NCI-H748 (cell line): ENCODE data around the gene SLC2A1.
A peak's percentile ranks its signal among the peaks of the same experiment; 100 is the strongest.

ENCODE experiments used
- DNase-seq: peaks from one replicate; lab custom pipeline; 2025; ENCODE audit not compliant: unreplicated experiment; lab: John Stamatoyannopoulos, UW

SLC2A1 gene

DNA sequence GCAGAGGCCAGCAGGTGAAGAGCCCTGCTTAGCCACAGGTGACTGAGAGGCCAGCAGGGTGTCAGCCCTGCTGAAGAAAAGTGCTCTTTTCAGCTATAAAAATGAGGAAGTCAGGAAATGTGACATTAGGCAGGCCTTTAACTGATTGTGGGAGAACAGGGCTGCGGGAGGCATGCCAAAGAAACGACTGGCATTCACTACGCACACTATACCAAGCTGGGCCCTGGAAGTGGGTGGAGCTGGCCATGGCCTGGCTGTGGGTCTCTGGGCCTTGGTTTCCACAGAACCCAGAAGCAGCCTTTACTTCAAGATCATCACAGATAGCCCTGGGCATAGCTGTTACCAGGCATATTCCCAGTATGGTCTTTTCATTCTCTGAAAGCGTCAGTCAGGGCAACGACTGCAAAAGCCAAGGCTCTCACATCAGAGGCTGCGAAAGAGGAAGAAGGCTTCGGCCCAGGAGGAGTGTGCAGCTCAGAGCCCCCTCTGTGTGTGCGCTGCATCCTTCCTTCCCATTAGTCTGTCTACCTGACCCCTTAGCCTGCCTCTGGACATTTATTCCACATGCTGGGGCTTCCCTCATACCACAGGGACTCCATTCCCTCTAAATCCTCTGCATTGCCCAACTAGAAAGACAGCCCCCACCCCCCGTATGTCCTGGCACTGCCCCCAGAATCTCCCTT lies 14.3 kb downstream of the SLC2A1 start:
- no peak for DNase-seq

DNA sequence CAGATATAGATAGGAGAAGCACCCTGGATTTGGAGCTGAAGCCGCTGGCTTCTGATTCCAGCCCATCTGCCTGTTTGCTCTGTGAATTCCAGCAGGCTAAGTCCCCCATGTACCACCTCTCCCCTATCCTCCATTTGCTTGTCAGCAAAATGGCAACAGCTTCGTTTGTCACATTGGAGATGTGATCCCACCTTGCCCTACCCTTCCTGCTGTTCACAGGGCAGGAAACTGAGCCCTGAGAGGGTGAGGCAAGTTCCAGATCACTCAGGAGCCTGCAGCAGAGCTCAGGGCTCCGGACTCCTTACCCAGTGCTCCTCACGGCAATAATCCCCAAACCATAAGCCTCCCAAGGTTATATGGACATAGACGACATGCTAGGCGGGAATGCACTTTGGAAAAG lies 14.9 kb downstream of the SLC2A1 start:
- DNase-seq = no peak

DNA sequence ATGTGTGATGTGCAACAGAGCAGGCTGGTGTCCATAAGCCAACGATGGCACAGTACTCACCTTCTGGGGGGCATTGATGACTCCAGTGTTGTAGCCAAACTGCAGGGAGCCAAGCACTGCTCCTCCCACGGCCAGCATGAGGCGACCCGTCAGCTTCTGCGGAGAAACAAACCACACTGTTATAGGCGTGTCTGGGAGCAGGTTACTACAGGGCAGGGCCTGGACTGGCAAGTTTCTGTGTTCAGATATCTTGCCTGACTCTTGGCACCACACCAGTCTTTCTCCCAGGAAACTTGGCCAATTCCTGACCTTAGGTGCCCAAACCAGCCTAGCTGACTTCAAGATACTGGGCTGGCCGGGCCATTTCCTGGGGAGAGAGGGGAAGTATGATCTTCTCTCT lies 15.5 kb downstream of the SLC2A1 start:
- no peak for DNase-seq

DNA sequence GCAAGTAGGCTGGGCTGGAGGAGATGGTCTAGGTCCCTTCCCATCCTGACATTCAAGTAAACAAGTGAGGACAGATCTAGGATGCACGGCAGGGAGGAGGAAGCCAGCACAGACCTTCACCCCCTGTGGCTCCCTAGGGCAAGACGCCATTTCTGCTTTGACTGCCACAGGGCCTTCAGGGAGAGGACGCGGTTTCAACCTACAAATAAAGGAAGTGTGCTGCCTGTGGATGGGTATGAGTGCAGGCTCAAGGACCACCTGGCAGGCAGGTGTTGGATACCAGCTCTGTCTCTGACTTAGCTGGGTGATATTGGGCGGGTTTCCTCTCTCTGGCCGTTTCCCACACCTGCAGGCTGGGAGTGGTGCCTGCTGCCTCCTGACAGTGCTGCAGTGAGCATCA lies 16.2 kb downstream of the SLC2A1 start:
- DNase-seq = no peak

DNA sequence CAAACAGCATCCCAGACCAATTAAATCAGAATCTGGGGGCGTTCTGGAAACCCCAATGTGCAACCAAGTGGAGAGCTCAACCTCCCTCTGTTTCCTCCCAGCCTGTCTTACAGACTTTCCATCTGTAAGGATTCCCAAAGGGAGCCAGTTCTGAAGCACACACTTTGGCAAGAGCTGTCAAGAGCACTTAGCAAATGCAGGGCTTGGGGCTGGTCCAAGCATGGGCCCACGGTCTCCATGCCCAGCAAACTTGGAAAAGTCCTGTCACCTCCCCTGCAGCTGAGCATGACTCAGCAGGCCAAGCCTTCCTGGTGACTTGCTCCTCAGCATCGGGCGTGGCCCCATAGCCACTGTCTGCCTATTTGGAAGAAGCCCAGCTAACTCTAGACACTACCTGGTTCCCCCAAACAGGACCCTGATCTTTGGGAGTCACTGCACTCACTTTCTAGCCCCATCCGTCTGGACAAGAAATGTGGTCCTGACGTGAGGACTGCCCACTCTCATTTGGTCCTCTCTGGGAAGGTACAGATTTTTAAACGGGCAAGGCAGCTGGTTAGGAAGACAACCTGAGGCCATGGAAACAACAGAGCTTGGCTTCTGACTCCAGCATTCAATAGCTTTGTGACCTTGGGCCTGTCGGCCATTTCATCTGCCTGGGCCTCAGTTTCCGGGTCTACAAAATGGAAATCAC lies 16.9 kb downstream of the SLC2A1 start:
- DNase-seq = peak; percentile 56

DNA sequence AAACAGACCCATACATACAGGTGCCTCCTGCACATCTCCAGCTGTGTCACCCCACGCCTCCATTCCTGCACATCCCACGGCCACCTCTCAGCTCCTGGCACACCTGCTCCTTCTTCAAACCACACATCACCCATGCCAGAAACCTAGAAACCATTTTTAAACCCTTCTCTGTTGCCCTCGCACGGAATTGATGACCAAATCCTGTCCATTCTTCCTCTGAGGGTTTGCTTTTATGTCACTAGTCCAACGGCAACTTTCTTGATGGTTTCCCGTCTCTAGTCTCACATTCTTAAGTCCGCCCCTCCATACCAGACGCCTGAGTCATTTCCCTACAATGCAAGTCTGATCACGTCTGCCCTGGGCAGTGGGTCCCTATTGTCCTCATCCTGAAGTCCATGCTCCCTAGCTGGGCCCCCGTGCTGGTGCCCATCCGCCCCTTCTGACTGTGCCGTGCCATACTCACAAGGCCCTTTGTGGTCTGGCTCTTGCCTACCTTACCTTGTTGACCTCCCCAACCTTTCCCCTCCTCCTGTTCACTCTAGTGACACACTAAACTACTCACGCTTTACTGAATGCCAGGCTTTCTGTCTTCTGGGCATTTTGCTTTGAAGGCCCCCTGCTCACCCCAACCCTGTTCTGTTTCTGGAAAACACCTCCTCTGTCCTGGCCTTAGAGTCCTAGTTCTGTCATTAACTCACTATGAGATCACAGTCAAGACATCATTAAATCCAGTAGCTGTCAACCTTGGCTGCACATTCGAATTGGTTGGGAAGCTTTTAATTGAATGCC lies 17.6 kb downstream of the SLC2A1 start:
- DNase-seq = no peak

DNA sequence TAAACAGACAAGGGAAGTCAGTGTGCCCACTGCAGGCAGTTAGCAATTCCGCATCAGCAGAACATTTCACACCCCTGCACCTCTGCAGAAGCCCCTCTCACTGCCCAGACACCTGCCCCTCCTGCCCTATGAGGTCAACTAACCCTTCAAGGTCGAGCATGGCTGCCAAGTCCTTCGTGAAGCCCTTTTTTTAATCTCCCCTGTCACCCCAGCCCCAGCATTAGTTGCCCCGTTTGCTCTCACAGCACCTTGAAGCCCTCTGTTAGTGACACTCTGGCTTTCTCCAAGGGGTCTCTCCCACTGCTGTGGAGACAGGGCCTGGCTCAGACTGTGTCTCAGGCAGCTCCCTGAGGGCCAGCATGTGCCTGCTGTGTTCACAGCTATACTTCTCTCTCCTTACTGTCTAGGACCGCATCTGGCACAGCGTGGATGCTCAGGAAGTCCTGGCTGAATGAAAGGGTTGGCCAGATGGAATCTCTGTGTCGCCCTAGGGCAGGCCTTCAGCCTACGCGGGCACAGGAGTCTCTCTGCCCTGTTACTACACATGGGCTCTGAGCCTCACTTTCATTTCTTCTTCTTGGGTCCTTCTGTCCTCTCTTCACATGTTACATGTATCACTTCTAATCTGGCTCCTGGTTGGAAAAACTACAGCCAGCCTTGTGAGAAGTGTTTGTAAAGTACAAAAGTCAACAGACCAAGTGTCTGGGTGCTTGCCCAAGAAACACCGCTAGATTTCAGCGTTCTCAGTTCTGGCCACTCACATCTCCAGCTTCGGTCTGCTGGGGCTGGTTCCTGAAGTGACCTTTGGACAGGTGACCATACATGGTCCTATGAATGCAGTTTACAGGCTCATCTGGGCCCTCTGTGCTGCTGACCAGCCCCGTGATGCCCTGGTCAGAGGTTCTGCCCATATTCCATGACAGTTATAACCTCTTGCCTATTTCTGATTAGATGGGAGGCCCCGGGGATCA lies 19.7 kb downstream of the SLC2A1 start:
- DNase-seq = no peak

DNA sequence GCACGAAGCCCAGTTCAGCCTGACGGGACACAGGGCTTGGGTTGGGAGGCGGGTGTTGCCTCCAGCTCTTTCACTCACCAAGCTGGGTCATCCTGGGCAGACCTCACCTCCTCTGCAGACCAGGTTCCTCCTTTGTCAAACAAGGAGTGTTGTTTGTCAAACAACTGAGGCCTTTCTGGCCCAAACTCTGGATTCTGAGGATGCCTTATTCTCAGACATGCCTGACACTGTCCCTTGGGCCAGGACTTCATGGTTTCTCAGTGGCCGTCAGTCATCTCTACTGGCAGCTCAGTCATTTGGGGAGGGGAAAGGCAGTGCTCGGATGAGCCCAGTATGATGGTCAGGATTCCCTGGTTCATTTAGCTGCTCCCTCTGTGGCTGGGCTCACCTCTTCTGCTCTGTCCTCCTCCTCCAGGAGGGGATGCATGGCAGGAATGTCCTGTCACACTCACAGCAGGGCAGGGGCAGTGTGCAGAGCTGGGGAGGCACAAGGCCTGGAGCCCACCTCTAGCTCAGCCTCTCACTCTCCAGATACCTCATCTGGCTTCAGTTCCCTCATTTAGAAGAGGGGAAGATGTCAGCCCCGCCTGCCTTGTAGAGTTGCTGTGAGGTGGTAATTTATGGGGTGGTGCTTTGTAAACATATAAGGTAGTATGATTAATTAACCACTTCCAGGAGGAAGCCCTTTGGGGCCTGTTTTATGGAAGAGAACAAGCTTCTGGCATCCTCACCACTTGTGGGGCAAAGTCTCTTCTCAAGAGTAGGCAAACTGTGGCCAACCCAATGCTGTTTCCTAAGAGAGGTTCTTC lies 20.6 kb downstream of the SLC2A1 start:
- no peak for DNase-seq

DNA sequence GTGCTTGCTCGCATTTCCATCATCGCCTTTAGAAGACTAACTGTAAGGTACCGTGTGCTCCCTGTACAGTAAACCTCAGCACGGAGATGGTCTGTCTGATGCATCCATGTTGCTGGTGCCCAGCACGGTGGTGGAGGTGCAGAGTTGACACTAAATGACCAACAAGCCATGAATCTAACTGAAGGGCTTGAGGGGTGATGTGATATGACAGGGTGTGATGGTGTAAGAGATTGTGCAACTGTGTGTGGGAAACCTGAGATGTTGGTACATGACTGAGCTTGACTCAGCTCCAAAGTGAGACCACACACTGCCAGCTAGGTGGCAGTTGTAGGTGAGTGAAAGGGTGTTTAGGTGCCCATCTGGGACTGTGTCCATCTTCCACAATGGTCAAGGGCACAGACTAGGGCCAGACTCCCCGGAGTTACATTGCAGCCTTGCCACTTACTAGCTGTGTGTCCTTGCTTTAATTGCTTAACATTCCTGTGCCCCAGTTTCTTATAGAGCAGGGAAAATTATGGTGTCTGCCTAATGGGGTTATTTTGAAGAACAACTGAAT lies 21.4 kb downstream of the SLC2A1 start:
- DNase-seq = no peak

DNA sequence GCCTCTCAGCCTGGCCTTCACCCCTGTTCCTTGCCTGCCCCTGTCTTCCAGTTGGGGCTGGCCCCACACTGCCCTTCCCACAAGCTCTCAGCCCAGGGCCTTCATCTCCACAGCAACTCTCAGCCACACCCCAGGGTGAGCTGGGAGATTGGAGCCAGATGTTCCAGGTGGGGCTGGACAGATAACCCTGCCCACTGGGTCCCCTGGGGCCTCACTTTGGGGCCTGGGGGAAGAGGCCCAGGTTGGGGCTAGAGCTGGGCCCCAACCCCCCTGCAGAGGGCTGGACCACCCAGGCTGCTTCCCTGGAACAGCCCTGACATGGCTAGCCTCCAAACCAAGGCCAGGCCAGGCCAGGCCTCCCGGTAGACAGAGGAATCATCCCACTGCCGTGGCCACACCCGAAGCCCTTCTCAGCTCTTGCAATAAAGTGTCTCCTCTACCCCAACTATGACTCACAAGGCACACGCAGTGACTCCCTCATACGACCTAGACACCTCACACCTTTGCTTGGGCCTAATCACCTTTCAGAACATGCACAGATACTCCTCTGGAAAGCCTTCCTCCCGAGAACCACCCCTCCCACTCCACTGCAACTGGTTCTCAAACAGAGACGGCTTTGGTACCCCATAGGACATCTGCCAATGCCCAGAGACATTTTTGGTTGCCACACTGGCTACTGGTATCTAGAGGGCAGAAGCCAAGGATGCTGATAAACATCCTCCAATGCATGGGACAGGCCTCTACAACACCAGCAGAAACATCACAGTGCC lies 22.2 kb downstream of the SLC2A1 start:
- DNase-seq = no peak

DNA sequence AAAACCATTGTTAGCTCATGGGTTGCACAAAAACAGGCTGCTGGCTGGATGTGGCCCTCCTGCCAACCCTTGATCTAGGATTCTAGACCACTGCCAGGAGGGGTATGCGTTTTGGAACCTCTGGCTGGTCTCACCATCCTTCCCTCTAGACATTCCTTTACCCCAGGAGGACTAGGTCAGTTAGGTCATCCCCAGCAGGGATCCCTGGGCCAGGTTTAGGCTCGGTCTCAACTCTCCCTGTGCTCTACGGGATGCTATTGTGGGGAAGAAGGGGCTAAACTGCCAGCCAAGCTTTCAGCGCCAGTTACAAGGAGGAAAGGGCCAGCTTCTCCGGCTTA lies 22.7 kb downstream of the SLC2A1 start:
- no peak for DNase-seq

DNA sequence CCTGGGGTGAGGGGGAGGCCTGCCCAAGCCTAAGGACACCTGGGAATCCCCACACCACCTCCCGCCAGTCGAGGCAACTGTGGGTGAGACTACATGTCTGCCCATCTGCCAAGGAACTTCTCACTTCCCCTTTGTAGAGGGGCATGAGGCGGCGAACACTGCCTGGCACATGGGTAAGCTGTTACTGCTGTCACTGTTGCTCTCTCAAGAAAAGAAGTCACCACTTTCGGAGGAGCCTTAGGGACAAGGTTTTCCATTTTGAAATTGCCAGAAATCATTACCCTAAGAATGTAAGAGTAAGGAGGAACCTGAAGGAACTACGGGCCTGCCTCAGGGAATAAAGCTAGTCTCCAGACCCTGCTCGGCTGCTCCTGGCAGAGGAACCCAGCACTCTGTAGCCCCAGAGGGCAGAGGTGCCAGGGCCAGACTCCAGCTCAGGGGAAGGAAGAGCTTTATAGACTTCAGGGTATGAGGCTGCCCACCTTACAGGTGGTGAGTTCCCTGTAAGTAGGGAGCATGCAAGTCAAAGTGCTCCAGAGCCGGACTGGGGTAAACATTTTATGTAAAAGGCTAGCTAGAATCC lies 23.3 kb downstream of the SLC2A1 start:
- no peak for DNase-seq

DNA sequence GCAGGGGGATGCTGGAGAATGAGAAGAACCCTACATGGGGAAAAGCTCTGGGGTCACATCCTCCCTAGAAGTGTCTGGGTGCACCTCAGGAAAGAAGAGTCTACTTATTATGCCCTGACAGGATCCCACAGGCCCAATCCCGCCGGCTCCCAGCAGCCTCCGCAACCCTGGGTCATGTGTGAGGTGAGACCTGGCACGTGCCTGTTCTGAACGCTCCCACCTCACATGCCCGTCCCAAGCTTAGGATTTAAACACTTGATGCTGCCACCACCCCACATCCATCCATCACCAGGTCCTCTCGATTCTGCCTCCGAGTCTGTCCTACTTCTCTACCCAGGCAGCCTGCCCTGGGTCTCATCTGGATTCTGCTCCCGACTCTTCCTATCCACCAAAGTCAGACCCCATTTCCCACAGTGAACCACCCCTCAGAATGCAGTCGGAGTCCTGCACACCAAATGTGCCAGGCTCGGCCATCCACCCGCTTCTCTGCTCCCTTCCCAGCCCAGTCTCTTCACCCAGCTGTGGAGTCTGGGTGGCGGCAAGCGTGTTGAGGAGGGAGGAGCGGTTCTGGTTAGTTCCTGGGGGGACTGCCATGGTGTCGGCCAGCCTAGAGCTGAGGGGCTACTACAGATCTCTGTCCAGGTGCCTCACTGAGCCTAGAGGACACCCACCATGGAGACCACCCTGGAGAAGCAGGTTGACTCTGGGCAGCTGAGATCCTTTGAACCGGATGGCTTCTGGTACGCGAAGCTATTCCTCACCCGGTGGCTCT lies 23.9 kb downstream of the SLC2A1 start:
- DNase-seq = no peak

DNA sequence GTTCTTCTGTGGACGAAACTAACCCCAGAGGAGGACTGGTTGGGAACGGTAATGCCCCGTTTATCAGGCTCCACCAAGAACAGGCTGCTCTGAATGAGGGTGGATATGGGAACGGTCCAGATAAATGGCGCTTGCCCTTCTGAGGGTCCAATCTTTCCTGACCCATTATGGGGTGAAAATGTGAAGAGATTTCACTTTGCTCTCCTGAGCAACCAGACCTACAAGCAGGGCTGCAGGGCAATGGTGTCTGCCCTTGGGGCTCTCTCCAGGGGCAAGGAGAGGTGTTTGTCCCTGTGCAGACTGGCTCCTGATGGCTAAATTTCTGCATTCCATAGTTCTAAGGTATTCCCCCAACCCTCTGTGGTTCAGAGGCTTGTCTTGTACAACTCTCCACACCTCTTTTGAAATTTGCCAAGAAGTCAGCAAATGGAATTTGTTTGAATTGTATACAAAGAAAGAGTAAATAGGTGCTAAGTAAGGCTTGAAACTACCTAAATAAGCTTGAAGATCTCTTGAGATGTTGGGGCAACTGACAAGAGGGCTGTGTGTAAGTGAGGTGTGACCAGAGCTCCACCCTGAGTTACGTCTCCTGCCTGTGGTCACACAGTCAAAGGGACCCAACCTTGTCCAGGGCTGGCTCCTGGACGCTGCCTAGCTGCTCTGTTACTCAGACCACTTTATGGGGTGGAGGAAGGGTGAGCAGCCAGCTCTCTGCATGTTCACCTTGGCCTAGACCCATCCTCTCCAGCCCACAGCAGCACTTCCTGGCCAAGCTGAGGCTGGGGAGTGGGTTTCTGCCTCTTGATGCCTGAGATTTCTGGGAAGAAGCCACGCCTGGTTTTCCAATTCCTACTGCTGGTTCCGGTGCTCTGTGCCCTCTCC lies 24.8 kb downstream of the SLC2A1 start:
- no peak for DNase-seq

DNA sequence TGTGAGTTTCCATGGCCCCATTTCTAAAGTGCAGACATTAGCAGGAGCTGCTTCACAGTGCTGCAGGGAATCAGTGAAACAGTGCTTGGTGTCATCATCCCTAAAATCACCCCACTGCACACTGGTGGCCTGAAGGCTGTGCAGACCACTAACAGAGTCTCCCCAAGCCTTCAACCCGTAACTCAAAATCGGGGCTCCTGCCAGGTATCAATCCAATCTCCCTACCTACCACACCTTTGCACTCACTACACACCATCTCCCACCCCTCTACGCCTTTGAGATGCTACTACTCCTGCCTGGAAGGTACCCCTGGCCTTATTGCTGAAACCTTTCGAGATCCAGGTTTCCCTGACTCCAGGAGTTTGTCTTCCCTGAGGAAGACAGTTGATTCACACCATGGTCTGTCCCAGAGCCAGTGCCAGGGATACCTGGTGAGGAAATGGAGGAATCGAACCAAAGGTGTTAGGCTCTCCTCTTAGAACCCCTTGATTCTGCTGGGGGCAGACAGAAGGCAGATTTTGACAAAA lies 25.5 kb downstream of the SLC2A1 start:
- DNase-seq = no peak

DNA sequence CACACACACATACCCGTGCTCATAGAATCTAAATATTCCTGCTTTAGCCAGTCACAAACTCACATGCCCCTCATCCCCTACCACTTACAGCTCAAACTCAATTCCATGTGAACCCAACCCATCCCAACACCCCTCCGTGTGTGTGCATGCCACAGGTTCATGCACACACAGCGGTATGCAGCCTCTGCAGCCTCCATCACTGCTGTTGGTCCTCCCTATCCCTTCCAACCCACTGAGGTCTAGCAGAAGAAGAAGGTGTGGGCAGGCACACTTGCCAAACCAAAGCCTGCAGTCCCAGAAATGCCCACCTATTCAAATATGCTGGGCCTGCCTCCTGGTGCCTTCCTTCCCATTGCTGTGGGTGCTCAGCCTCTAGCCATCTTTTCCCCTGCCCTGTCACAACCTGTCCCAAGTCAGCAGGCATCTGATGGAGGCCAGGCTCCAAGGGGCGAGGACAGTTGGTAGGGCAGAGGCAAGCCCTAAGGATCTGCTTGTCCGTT lies 26.2 kb downstream of the SLC2A1 start:
- DNase-seq = no peak
